MM.1S (cell line): ENCODE data around the gene SEMA3D.
A peak's percentile ranks its signal among the peaks of the same experiment; 100 is the strongest.

ENCODE experiments used
- DNase-seq: peaks from one replicate; pipeline ENCODE4 v3.0.0-alpha.2; 2015
- H2AFZ ChIP-seq: fragments of 300-600 bp; sonication (generic); 2 replicates; pipeline ENCODE4 v1.6.0; 2016; ENCODE audit warnings: antibody characterized with exemption, low read length
- H3F3A ChIP-seq: fragments of 300-600 bp; sonication (generic); 2 replicates; pipeline ENCODE4 v1.6.1; 2016; ENCODE audit warnings: mild to moderate bottlenecking, antibody characterized with exemption, low read length, moderate library complexity, mixed read lengths; ENCODE audit not compliant: insufficient read depth
- H3K27ac ChIP-seq: fragments of 300-600 bp; sonication (generic); 2 replicates; pipeline ENCODE4 v1.5.1; 2016; ENCODE audit warnings: mild to moderate bottlenecking, low read length
- H3K27me3 ChIP-seq: fragments of 300-600 bp; sonication (generic); replicated peaks from 2 replicates; pipeline ENCODE4 v1.6.0; 2016; ENCODE audit warnings: low read length; ENCODE audit not compliant: insufficient read depth
- H3K36me3 ChIP-seq: fragments of 300-600 bp; sonication (generic); replicated peaks from 2 replicates; pipeline ENCODE4 v1.6.1; 2016; ENCODE audit warnings: mild to moderate bottlenecking, low read length, mixed read lengths; ENCODE audit not compliant: insufficient read depth
- H3K4me1 ChIP-seq: fragments of 300-600 bp; sonication (generic); 2 replicates; pipeline ENCODE4 v1.6.1; 2016; ENCODE audit warnings: low read length, mixed read lengths
- H3K4me2 ChIP-seq: fragments of 300-600 bp; sonication (generic); 2 replicates; pipeline ENCODE4 v1.6.0; 2016; ENCODE audit warnings: low read depth, low read length
- H3K4me3 ChIP-seq: fragments of 300-600 bp; sonication (generic); 2 replicates; pipeline ENCODE4 v1.5.1; 2016; ENCODE audit warnings: low read length, mixed read lengths
- H3K79me2 ChIP-seq: fragments of 300-600 bp; sonication (generic); 2 replicates; pipeline ENCODE4 v1.6.1; 2016; ENCODE audit warnings: mixed run types, low read length, mixed read lengths
- H3K9ac ChIP-seq: fragments of 300-600 bp; sonication (generic); 2 replicates; pipeline ENCODE4 v1.6.1; 2016; ENCODE audit warnings: low read length, mixed read lengths
- H3K9me2 ChIP-seq: fragments of 300-600 bp; sonication (generic); replicated peaks from 2 replicates; pipeline ENCODE4 v1.6.1; 2016; ENCODE audit warnings: mild to moderate bottlenecking, low read length, mixed read lengths; ENCODE audit not compliant: insufficient read depth
- H3K9me3 ChIP-seq: fragments of 300-600 bp; sonication (generic); replicated peaks from 2 replicates; pipeline ENCODE4 v1.6.1; 2016; ENCODE audit warnings: mild to moderate bottlenecking, low read length, mixed read lengths; ENCODE audit not compliant: insufficient read depth
- H4K20me1 ChIP-seq: fragments of 300-600 bp; sonication (generic); 2 replicates; pipeline ENCODE4 v1.6.1; 2016; ENCODE audit warnings: mild to moderate bottlenecking, low read length, moderate library complexity, mixed read lengths; ENCODE audit not compliant: insufficient read depth
- CTCF ChIP-seq: fragments of 300-600 bp; sonication (generic); IDR thresholded peaks from 2 replicates; pipeline ENCODE4 v1.5.1; 2016; ENCODE audit warnings: antibody characterized with exemption, low read length, mixed read lengths
- EZH2 ChIP-seq: fragments of 300-600 bp; sonication (generic); optimal IDR thresholded peaks from 2 replicates; pipeline ENCODE3; 2017; ENCODE audit warnings: low read depth, mild to moderate bottlenecking, antibody characterized with exemption, low read length, mixed read lengths
- EZH2phosphoT487 ChIP-seq: fragments of 300-600 bp; sonication (generic); IDR thresholded peaks from 2 replicates; pipeline ENCODE4 v1.6.1; 2018; ENCODE audit warnings: antibody characterized with exemption, low read length

Gene SEMA3D

GRCh38 chr7:85165263-85165662, 21.6 kb downstream of the SEMA3D start:
- Histone ChIP-seq H3K79me2 (no peaks in the 10 kb centered on the region), H3K9me3 (no peaks in the 10 kb centered on the region), H3K27me3 (no peaks in the 10 kb centered on the region), H3K9me2 (no peaks in the 10 kb centered on the region), H3K9ac (no peak overlapping the region), H3K4me2 (no peak overlapping the region), H2AFZ (no peak overlapping the region), H3K4me3 (no peak overlapping the region), H3K4me1 (no peaks in the 10 kb centered on the region), H3K36me3 (no peaks in the 10 kb centered on the region), H3F3A (no peaks in the 10 kb centered on the region), H3K27ac (no peak overlapping the region), H4K20me1 (no peaks in the 10 kb centered on the region)
- no peak for DNase-seq
- no peak for TF ChIP-seq EZH2
- no peak for TF ChIP-seq EZH2phosphoT487

- H3K9me2 ChIP-seq, result no peaks in the 10 kb centered on the region
- H3K36me3 ChIP-seq, result no peaks in the 10 kb centered on the region
- no peaks in the 10 kb centered on the region for H4K20me1 ChIP-seq
Observed at GRCh38 chr7:85164376-85164775, 22.5 kb downstream of the SEMA3D start.

GRCh38 chr7:85162721-85163120, 24.1 kb downstream of the SEMA3D start:
- Histone ChIP-seq H3K27me3 (no peaks in the 10 kb centered on the region), H3K4me3 (no peak overlapping the region), H3K9me2 (no peaks in the 10 kb centered on the region), H3K36me3 (no peaks in the 10 kb centered on the region), H3K9ac (no peak overlapping the region), H2AFZ (no peak overlapping the region), H3F3A (no peaks in the 10 kb centered on the region), H3K79me2 (no peaks in the 10 kb centered on the region), H4K20me1 (no peaks in the 10 kb centered on the region), H3K4me1 (no peaks in the 10 kb centered on the region), H3K9me3 (no peaks in the 10 kb centered on the region), H3K4me2 (no peak overlapping the region), H3K27ac (no peak overlapping the region)
- TF ChIP-seq EZH2phosphoT487 (no peak), EZH2 (no peak), CTCF (no peak)
- DNase-seq, result no peak

More at GRCh38 chr7:85164376-85164775, 22.5 kb downstream of the SEMA3D start:
- Histone ChIP-seq H3K4me2 (no peak overlapping the region), H3K27me3 (no peaks in the 10 kb centered on the region), H3K79me2 (no peaks in the 10 kb centered on the region), H3K27ac (no peak overlapping the region), H3F3A (no peaks in the 10 kb centered on the region), H2AFZ (no peak overlapping the region), H3K4me3 (no peak overlapping the region), H3K9ac (no peak overlapping the region), H3K9me3 (no peaks in the 10 kb centered on the region), H3K4me1 (no peaks in the 10 kb centered on the region)
- TF ChIP-seq EZH2phosphoT487 (no peak), CTCF (no peak), EZH2 (no peak)
- DNase-seq, result no peak

GRCh38 chr7:85160223-85160622, 26.6 kb downstream of the SEMA3D start:
- peak; percentile 25 for DNase-seq
- Histone ChIP-seq H3K79me2 (no peaks in the 10 kb centered on the region), H3K9me2 (no peaks in the 10 kb centered on the region), H3F3A (no peaks in the 10 kb centered on the region), H2AFZ (no peak overlapping the region), H3K4me2 (peak overlapping the region; percentile 8; the same call in 1 of the 2 replicates), H4K20me1 (no peaks in the 10 kb centered on the region), H3K9ac (no peak overlapping the region), H3K4me1 (no peaks in the 10 kb centered on the region), H3K4me3 (no peak overlapping the region), H3K36me3 (no peaks in the 10 kb centered on the region), H3K27me3 (no peaks in the 10 kb centered on the region), H3K27ac (no peak overlapping the region), H3K9me3 (no peaks in the 10 kb centered on the region)
- TF ChIP-seq EZH2phosphoT487 (no peak), EZH2 (no peak), CTCF (no peak)
